Smooth muscle cell (in vitro differentiated cells): ENCODE results near the gene KLHDC1. TPM values are rescaled to one million over a fixed set of nuclear protein-coding genes. Genes with fewer than 3 reads are reported as not detected.
"Not testable (repeated sequence)": the region's sequence is repeated elsewhere in the genome, so short reads cannot be mapped to it uniquely, and the experiment has no call there.

Experiments
- DNase-seq: peaks from one replicate; lab custom pipeline; 2025; ENCODE audit not compliant: unreplicated experiment; lab: John Stamatoyannopoulos, UW
- H2AFZ ChIP-seq: fragments of 200-600 bp; sonication (generic); 2 replicates; pipeline ENCODE4 v1.6.0; 2016; ENCODE audit warnings: antibody characterized with exemption, low read depth, mild to moderate bottlenecking
- H3F3A ChIP-seq: fragments of 200-600 bp; sonication (generic); 2 replicates; pipeline ENCODE4 v1.6.0; 2017; ENCODE audit warnings: antibody characterized with exemption, low read depth
- H3K27ac ChIP-seq: fragments of 200-600 bp; sonication (generic); 2 replicates; pipeline ENCODE4 v1.5.1; 2016; ENCODE audit warnings: low read depth, mild to moderate bottlenecking
- H3K27me3 ChIP-seq: fragments of 200-600 bp; sonication (generic); 2 replicates; pipeline ENCODE4 v1.6.1; 2016; ENCODE audit warnings: low read depth, mild to moderate bottlenecking
- H3K36me3 ChIP-seq: fragments of 200-600 bp; sonication (generic); 2 replicates; pipeline ENCODE4 v1.5.1; 2016; ENCODE audit warnings: low read depth
- H3K4me1 ChIP-seq: fragments of 200-600 bp; sonication (generic); 2 replicates; pipeline ENCODE4 v1.5.1; 2016; ENCODE audit warnings: low read depth
- H3K4me2 ChIP-seq: fragments of 200-600 bp; sonication (generic); 2 replicates; pipeline ENCODE4 v1.6.0; 2016; ENCODE audit warnings: mild to moderate bottlenecking
- H3K4me3 ChIP-seq: fragments of 200-600 bp; sonication (generic); 2 replicates; pipeline ENCODE4 v1.5.1; 2016; ENCODE audit warnings: mild to moderate bottlenecking
- H3K79me2 ChIP-seq: fragments of 200-600 bp; sonication (generic); 2 replicates; pipeline ENCODE4 v1.6.0; 2016; ENCODE audit warnings: low read depth, mild to moderate bottlenecking
- H3K9ac ChIP-seq: fragments of 200-600 bp; sonication (generic); 2 replicates; pipeline ENCODE4 v1.6.0; 2016; ENCODE audit warnings: low read depth
- H3K9me3 ChIP-seq: fragments of 200-600 bp; sonication (generic); replicated peaks from 2 replicates; pipeline ENCODE4 v1.5.1; 2016; ENCODE audit warnings: low read depth
- H4K20me1 ChIP-seq: fragments of 200-600 bp; sonication (generic); 2 replicates; pipeline ENCODE4 v1.6.0; 2016; ENCODE audit warnings: low read depth
- CTCF ChIP-seq: fragments of 200-600 bp; sonication (generic); IDR thresholded peaks from 2 replicates; pipeline ENCODE4 v1.5.1; 2017; ENCODE audit warnings: borderline replicate concordance, mild to moderate bottlenecking, antibody characterized with exemption; ENCODE audit not compliant: insufficient read depth, poor library complexity, severe bottlenecking
- WGBS: methylation state at CpG from one replicate; pipeline ENCODE4 v1.1.7; 2016; ENCODE audit warnings: low lambda C conversion rate; 5-methylcytosine and 5-hydroxymethylcytosine counted together
- polyA plus RNA-seq: library from polyadenylated mRNA; unstranded; fragments of >200 nt; fragmentation: Nextera tagmentation; extraction: Ambion mirVana; gene quantifications from 2 replicates; pipeline ENCODE4 v1.2.1, GENCODE V29; 2016
- total RNA-seq: library from RNA; depleted of rRNA; stranded (reverse); fragments of >200 nt; gene quantifications from 2 replicates; pipeline ENCODE4 v1.2.3, GENCODE V29; 2014

KLHDC1 gene
- total and polyA plus RNA-seq, 2 experiments from 2014 or later, result 5.1 to 5.9 TPM

- no peak overlapping the region for H2AFZ ChIP-seq
- H3K27ac ChIP-seq, result no peak overlapping the region
- no peak overlapping the region for H3K4me3 ChIP-seq
- WGBS, result 88% methylated on average over 4 of the region's 4 CpGs
- DNase-seq, result no peak
- peak overlapping the region; percentile 96 for H3K4me2 ChIP-seq
- H3F3A ChIP-seq, result peaks cover 7% of the 10 kb centered on the region
- peaks cover 10% of the 10 kb centered on the region for H3K4me1 ChIP-seq
- TF ChIP-seq CTCF, result no peak
- H3K27me3 ChIP-seq, result no peaks in the 10 kb centered on the region
- H3K36me3 ChIP-seq, result no peaks in the 10 kb centered on the region
- no peaks in the 10 kb centered on the region for H3K79me2 ChIP-seq
- H3K9me3 ChIP-seq, result no peaks in the 10 kb centered on the region
- no peaks in the 10 kb centered on the region for H4K20me1 ChIP-seq
- H3K9ac ChIP-seq, result no peak overlapping the region
These were observed 1.9 kb upstream of the KLHDC1 start for GRCh38 chr14:49691031-49691430.

GRCh38 chr14:49692193-49692757, 645 bp upstream of the KLHDC1 start:
- no peak for DNase-seq
- Histone ChIP-seq H3K4me3 (peak overlapping the region; percentile 88), H3K9ac (peak overlapping the region; percentile 81), H3K36me3 (no peaks in the 10 kb centered on the region), H3K27ac (peak overlapping the region; percentile 90), H4K20me1 (no peaks in the 10 kb centered on the region), H3K79me2 (no peaks in the 10 kb centered on the region), H3K9me3 (no peaks in the 10 kb centered on the region), H3F3A (peaks cover 7% of the 10 kb centered on the region), H2AFZ (peak overlapping the region; percentile 64), H3K4me2 (peak overlapping the region; percentile 96), H3K4me1 (peaks cover 10% of the 10 kb centered on the region), H3K27me3 (no peaks in the 10 kb centered on the region)
- WGBS, result 51% methylated on average over 6 of the region's 6 CpGs
- TF ChIP-seq CTCF, result no peak

- not testable (repeated sequence) for H3K27me3 ChIP-seq, H3F3A ChIP-seq, H3K9me3 ChIP-seq, H3K36me3 ChIP-seq, H3K9ac ChIP-seq, H4K20me1 ChIP-seq, H3K79me2 ChIP-seq, H3K4me1 ChIP-seq, DNase-seq, H2AFZ ChIP-seq
- H3K4me2 ChIP-seq, result peak overlapping the region; percentile 96
- H3K27ac ChIP-seq, result peak overlapping the region; percentile 90
- 40% methylated on average over 13 of the region's 13 CpGs for WGBS
- H3K4me3 ChIP-seq, result peak overlapping the region; percentile 88
These were observed 810 bp downstream of the KLHDC1 start for GRCh38 chr14:49693735-49694124.

- H3K4me1 ChIP-seq, result no peaks in the 10 kb centered on the region
- no peaks in the 10 kb centered on the region for H3K27me3 ChIP-seq
These were observed 9.8 kb downstream of the KLHDC1 start for GRCh38 chr14:49702725-49703124.

More at GRCh38 chr14:49702725-49703124, 9.8 kb downstream of the KLHDC1 start:
- no peak overlapping the region for H3K4me2 ChIP-seq
- no peak overlapping the region for H2AFZ ChIP-seq
- no peaks in the 10 kb centered on the region for H3K79me2 ChIP-seq
- no peak overlapping the region for H3K27ac ChIP-seq
- DNase-seq, result no peak
- H3K9ac ChIP-seq, result no peak overlapping the region
- no peaks in the 10 kb centered on the region for H3K9me3 ChIP-seq
- 72% methylated on average over 4 of the region's 4 CpGs for WGBS
- no peaks in the 10 kb centered on the region for H3F3A ChIP-seq
- no peaks in the 10 kb centered on the region for H4K20me1 ChIP-seq
- no peak overlapping the region for H3K4me3 ChIP-seq
- TF ChIP-seq CTCF, result no peak
- peaks cover 3% of the 10 kb centered on the region for H3K36me3 ChIP-seq
